ENCODE measurements around the gene TMED8.
A peak's percentile ranks its signal among the peaks of the same experiment; 100 is the strongest.
"Not testable (repeated sequence)": the region's sequence is repeated elsewhere in the genome, so short reads cannot be mapped to it uniquely, and the experiment has no call there.

The TMED8 gene

DNA sequence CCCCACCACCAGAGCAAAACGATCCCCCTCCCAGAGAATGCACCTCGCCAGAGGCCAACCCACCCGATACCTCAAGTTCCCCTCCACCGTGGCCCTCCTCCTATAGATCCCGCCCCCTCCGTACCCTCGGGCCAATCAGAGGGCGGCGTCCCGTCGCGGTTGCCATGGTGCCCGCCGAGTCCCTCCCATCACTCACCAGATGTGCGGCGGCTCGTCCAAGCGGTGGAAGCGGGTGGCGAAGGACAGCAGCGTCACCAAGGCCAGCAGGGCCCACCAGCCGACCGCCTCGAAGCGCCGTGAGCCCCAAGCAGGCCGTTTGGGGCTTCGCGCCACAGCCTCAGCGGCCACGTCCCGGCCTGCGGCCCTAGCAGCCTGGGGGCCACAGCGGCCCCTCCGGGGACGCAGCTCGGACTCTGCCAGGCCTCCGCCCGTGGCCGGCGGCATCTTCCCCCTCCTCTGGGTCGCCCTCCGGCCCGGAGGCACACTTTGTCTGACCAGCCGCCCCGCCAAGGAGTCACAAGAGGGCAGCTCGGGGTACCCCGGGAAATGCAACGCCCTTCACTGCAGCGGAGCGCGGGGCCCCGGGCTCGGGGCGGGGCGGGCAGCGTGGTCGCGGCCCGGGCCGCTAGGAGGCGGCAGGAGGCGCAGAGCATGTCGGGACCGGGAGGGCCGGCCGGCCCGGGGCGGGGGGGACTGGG lies 56.5 kb downstream of the TMED8 start, which contains the start of gene POMT2:
POMT2 (minus strand) TSS at position 646 of the 698 bp plus-strand sequence; CDS start at position 444, 202 bp downstream.
- peak within 1 kb of the TSS; percentile 79 for H3K4me3 ChIP-seq (ENCODE audit: low read depth, low read length)
- peak within 1 kb of the TSS; percentile 96 for H3K27ac ChIP-seq
- H3K79me2 ChIP-seq = peaks cover 11% of the 10 kb centered on the region
- no peaks in the 10 kb centered on the region for H3K36me3 ChIP-seq (ENCODE audit: control insufficient read depth, insufficient read depth, low read length)
- peaks cover 30% of the 10 kb centered on the region for H3K4me1 ChIP-seq
- H3K4me2 ChIP-seq (ENCODE audit: low read length) = peak within 1 kb of the TSS; percentile 90
- H3K9me3 ChIP-seq (ENCODE audit: control insufficient read depth, low read length) = no peaks in the 10 kb centered on the region
- H3K9ac ChIP-seq = peak within 1 kb of the TSS; percentile 75
- H2AFZ ChIP-seq = peak within 1 kb of the TSS; percentile 99
- H3K27me3 ChIP-seq (ENCODE audit: control insufficient read depth, insufficient read depth, low read length) = no peaks in the 10 kb centered on the region
- TF ChIP-seq, protein P1, sequence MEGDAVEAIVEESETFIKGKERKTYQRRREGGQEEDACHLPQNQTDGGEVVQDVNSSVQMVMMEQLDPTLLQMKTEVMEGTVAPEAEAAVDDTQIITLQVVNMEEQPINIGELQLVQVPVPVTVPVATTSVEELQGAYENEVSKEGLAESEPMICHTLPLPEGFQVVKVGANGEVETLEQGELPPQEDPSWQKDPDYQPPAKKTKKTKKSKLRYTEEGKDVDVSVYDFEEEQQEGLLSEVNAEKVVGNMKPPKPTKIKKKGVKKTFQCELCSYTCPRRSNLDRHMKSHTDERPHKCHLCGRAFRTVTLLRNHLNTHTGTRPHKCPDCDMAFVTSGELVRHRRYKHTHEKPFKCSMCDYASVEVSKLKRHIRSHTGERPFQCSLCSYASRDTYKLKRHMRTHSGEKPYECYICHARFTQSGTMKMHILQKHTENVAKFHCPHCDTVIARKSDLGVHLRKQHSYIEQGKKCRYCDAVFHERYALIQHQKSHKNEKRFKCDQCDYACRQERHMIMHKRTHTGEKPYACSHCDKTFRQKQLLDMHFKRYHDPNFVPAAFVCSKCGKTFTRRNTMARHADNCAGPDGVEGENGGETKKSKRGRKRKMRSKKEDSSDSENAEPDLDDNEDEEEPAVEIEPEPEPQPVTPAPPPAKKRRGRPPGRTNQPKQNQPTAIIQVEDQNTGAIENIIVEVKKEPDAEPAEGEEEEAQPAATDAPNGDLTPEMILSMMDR (IDR thresholded peaks at IDR 0.05) = peak; percentile 41

- H3K4me1 ChIP-seq = peaks cover 31% of the 10 kb centered on the region
- peak overlapping the region; percentile 96 for H3K27ac ChIP-seq
Measured at GRCh38 chr14:77319422-77319821, 57.5 kb downstream of the TMED8 start.

DNA sequence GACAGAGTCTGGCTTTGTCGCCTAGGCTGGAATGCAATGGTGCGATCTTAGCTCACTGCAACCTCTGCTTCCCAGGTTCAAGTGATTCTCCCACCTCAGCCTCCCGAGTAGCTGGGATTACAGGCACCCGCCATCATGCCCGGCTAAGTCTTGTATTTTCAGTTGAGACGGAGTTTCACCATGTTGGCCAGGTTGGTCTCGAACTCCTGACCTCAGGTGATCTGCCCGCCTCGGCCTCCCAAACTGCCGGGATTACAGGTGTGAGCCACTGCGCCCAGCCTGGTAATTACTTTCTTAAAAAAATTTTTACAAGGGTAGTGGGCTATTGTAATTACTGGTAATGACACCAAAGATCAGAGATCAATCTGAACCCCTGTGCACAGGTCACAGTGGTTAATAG lies 58.1 kb downstream of the TMED8 start:
- H2AFZ ChIP-seq; H3K9ac ChIP-seq; H3K9me3 ChIP-seq (ENCODE audit: control insufficient read depth, low read length); H3K36me3 ChIP-seq (ENCODE audit: control insufficient read depth, insufficient read depth, low read length); H3K27ac ChIP-seq; H3K4me3 ChIP-seq (ENCODE audit: low read depth, low read length); H3K27me3 ChIP-seq (ENCODE audit: control insufficient read depth, insufficient read depth, low read length); H3K4me2 ChIP-seq (ENCODE audit: low read length): not testable (repeated sequence)
- Histone ChIP-seq H3K79me2 (peaks cover 11% of the 10 kb centered on the region), H3K4me1 (peaks cover 34% of the 10 kb centered on the region)

More at GRCh38 chr14:77319422-77319821, 57.5 kb downstream of the TMED8 start:
- TF ChIP-seq, protein P1 (IDR thresholded peaks at IDR 0.05) = no peak
- Histone ChIP-seq H3K36me3 (ENCODE audit: control insufficient read depth, insufficient read depth, low read length) (no peaks in the 10 kb centered on the region), H3K27me3 (ENCODE audit: control insufficient read depth, insufficient read depth, low read length) (no peaks in the 10 kb centered on the region), H2AFZ (peak overlapping the region; percentile 99), H3K4me3 (ENCODE audit: low read depth, low read length) (peak overlapping the region; percentile 79), H3K4me2 (ENCODE audit: low read length) (peak overlapping the region; percentile 90), H3K9me3 (ENCODE audit: control insufficient read depth, low read length) (no peaks in the 10 kb centered on the region), H3K9ac (no peak overlapping the region), H3K79me2 (peaks cover 11% of the 10 kb centered on the region)

DNA sequence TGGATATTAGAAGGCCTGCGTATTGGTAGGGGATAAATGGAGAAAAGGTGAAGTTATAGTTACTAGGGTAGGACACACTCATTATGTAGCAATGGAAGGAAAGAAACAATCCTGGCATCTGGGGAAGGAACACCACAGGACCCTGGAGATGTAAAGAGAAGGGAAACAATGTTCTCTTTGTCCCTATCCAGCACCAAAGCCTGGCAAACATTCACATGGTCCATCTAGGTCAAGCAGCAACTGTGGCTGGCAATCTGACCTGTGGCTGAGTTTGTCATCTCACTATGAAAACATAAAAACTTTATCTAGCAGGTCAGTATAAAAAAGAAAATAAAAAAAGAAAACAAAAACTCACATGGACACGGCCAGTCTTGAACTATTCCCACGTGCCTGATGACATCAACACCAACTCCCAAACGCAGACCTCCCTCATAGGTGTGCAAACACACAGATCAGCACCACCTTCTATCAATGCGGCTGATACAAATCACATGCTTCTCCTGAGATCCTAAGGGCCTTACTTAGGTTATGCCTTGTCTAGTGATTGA lies 58.8 kb downstream of the TMED8 start:
- no peak overlapping the region for H2AFZ ChIP-seq
- no peaks in the 10 kb centered on the region for H3K27me3 ChIP-seq (ENCODE audit: control insufficient read depth, insufficient read depth, low read length)
- TF ChIP-seq, protein P1 (IDR thresholded peaks at IDR 0.05) = no peak
- H3K36me3 ChIP-seq (ENCODE audit: control insufficient read depth, insufficient read depth, low read length) = no peaks in the 10 kb centered on the region
- no peak overlapping the region for H3K4me3 ChIP-seq (ENCODE audit: low read depth, low read length)
- H3K79me2 ChIP-seq = peaks cover 11% of the 10 kb centered on the region
- no peak overlapping the region for H3K9ac ChIP-seq
- H3K9me3 ChIP-seq (ENCODE audit: control insufficient read depth, low read length) = no peaks in the 10 kb centered on the region
- no peak overlapping the region for H3K4me2 ChIP-seq (ENCODE audit: low read length)
- no peak overlapping the region for H3K27ac ChIP-seq
- peaks cover 41% of the 10 kb centered on the region for H3K4me1 ChIP-seq

DNA sequence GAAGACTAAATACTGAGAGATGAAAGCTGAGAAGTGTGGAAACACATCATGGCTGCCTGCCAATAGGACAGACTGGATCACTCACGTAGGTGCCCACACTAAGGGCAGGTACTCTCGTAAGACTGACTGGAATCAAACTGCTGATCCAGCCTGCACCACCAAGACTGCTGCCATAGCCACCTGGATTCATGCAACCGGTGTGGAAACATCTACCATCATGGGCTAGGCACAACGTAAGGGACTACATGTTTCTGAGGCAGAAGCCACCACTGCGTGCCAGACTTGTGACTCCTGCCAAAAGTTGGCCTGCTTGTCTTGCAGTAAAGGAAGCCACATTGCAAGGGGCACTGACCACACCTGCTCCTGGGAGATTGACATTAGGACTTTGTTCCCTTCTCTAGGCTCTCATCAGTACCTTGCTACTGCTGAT lies 60.0 kb downstream of the TMED8 start:
- H3K27me3 ChIP-seq (ENCODE audit: control insufficient read depth, insufficient read depth, low read length) = no peaks in the 10 kb centered on the region
- H3K9ac ChIP-seq = no peak overlapping the region
- H3K36me3 ChIP-seq (ENCODE audit: control insufficient read depth, insufficient read depth, low read length) = no peaks in the 10 kb centered on the region
- TF ChIP-seq, protein P1 (IDR thresholded peaks at IDR 0.05) = no peak
- peak overlapping the region; percentile 72 for H3K27ac ChIP-seq
- H3K9me3 ChIP-seq (ENCODE audit: control insufficient read depth, low read length) = no peaks in the 10 kb centered on the region
- H3K79me2 ChIP-seq = peaks cover 11% of the 10 kb centered on the region
- H3K4me1 ChIP-seq = peaks cover 38% of the 10 kb centered on the region
- no peak overlapping the region for H3K4me3 ChIP-seq (ENCODE audit: low read depth, low read length)
- no peak overlapping the region for H3K4me2 ChIP-seq (ENCODE audit: low read length)
- peak overlapping the region; percentile 36 for H2AFZ ChIP-seq

All from parathyroid adenoma (tissue), 2 donors.